Measurements from ENCODE around the gene YPEL1. TPM values are rescaled to one million over a fixed set of nuclear protein-coding genes. Genes with fewer than 3 reads are reported as not detected.

YPEL1 gene
- total and polyA plus RNA-seq, 10 of the 15 experiments (the other 5 are each of a cell fraction or from before 2014, with no cell fraction given), result 0.13 to 5.0 (median 1.6) TPM

GRCh38 chr22:21688706-21689381 is 46.8 kb downstream of the YPEL1 start:
- WGBS (ENCODE audit: insufficient coverage, insufficient replicate concordance, low lambda C conversion rate, missing lambda C conversion rate), result 28% methylated on average over 14 of the region's 20 CpGs
- Histone ChIP-seq H4K20me1 (ENCODE audit: control insufficient read depth, insufficient read depth) (no peaks in the 10 kb centered on the region), H3K9me3 (replicated peaks; ENCODE audit: control insufficient read depth, insufficient read depth, low read length) (no peaks in the 10 kb centered on the region), H3K27ac (ENCODE audit: control insufficient read depth, insufficient read depth) (0 out of 2 replicates have a peak overlapping the region, but pooled peaks have one; percentile 8), H3K9ac (ENCODE audit: control insufficient read depth, insufficient read depth, low read length) (no peak overlapping the region), H3K4me2 (ENCODE audit: control insufficient read depth, insufficient read depth) (no peak overlapping the region), H2AFZ (ENCODE audit: control insufficient read depth, low read depth, low read length) (no peak overlapping the region), H3K27me3 (replicated peaks in 1 of 2; ENCODE audit: control insufficient read depth in 2 of 2, insufficient read depth in 2 of 2, low read length in 1 of 2) (no peaks in the 10 kb centered on the region), H3K36me3 (ENCODE audit: control insufficient read depth in 2 of 2, insufficient read depth in 2 of 2, low read length in 1 of 2) (peaks cover 12 to 24% of the 10 kb centered on the region in 2 experiments; a peak in 3 of 4 replicates), H3K79me2 (ENCODE audit: control insufficient read depth, insufficient read depth, low read length) (no peaks in the 10 kb centered on the region), H3K4me3 (no peak overlapping the region), H3K4me1 (ENCODE audit: control insufficient read depth, insufficient read depth, low read length) (peaks cover 27% of the 10 kb centered on the region)
- ChIA-PET SMC1A (ENCODE audit: uncharacterized antibody, unreplicated experiment) (no interaction called here), RAD21 (ENCODE audit: unreplicated experiment) (no interaction called here), POLR2A (no interaction called here), CTCF (no interaction called here)
- FAIRE-seq (no peak), DNase-seq (ENCODE audit: low read depth, low spot score) (no peak), ATAC-seq (peak; percentile 64)
- intact Hi-C loops (cut with micrococcal nuclease; ENCODE audit: unreplicated experiment) (no loop called here), in situ Hi-C loops (cut with MboI) (no loop called here)
- 0 out of 2 replicates have a peak, but pooled peaks have one; percentile 14 for TF ChIP-seq JUNB (IDR thresholded peaks at IDR 0.05)
- peak in 1 of 2 experiments; percentile 12; a peak in 1 of 4 replicates for TF ChIP-seq BHLHE40 (IDR thresholded peaks at IDR 0.05; ENCODE audit: borderline replicate concordance in 1 of 2, low read depth in 2 of 2, low read length in 1 of 2)
- no peak for TF ChIP-seq SPI1 (IDR thresholded peaks at IDR 0.05; ENCODE audit: borderline replicate concordance, insufficient read depth, low read depth, low read length)
- BruUV-seq (replicated peaks), result no TSS peak

GRCh38 chr22:21688341-21688705 is 47.3 kb downstream of the YPEL1 start:
- Histone ChIP-seq H3K9me3 (replicated peaks; ENCODE audit: control insufficient read depth, insufficient read depth, low read length) (no peaks in the 10 kb centered on the region), H4K20me1 (ENCODE audit: control insufficient read depth, insufficient read depth) (no peaks in the 10 kb centered on the region), H3K27ac (ENCODE audit: control insufficient read depth, insufficient read depth) (0 out of 2 replicates have a peak overlapping the region, but pooled peaks have one; percentile 8), H3K9ac (ENCODE audit: control insufficient read depth, insufficient read depth, low read length) (no peak overlapping the region), H3K27me3 (replicated peaks in 1 of 2; ENCODE audit: control insufficient read depth in 2 of 2, insufficient read depth in 2 of 2, low read length in 1 of 2) (no peaks in the 10 kb centered on the region), H3K36me3 (ENCODE audit: control insufficient read depth in 2 of 2, insufficient read depth in 2 of 2, low read length in 1 of 2) (peaks cover 13 to 22% of the 10 kb centered on the region in 2 experiments; a peak in 3 of 4 replicates), H3K4me3 (no peak overlapping the region), H2AFZ (ENCODE audit: control insufficient read depth, low read depth, low read length) (no peak overlapping the region), H3K4me2 (ENCODE audit: control insufficient read depth, insufficient read depth) (no peak overlapping the region), H3K79me2 (ENCODE audit: control insufficient read depth, insufficient read depth, low read length) (no peaks in the 10 kb centered on the region), H3K4me1 (ENCODE audit: control insufficient read depth, insufficient read depth, low read length) (peaks cover 27% of the 10 kb centered on the region)
- intact Hi-C loops (cut with micrococcal nuclease; ENCODE audit: unreplicated experiment), result no loop called here
- FAIRE-seq (no peak), ATAC-seq (peak; percentile 21; the same call in 1 of the 3 replicates), DNase-seq (ENCODE audit: low read depth, low spot score) (no peak)
- no TSS peak for BruUV-seq (replicated peaks)
- ChIA-PET POLR2A (no interaction called here), SMC1A (ENCODE audit: uncharacterized antibody, unreplicated experiment) (no interaction called here), RAD21 (ENCODE audit: unreplicated experiment) (no interaction called here), CTCF (no interaction called here)
- in situ Hi-C loops (cut with MboI), result no loop called here
- WGBS (ENCODE audit: insufficient coverage, insufficient replicate concordance, low lambda C conversion rate, missing lambda C conversion rate), result 45% methylated on average over 6 of the region's 6 CpGs
- TF ChIP-seq HDGF (IDR thresholded peaks at IDR 0.05) (no peak), ZBTB40 (IDR thresholded peaks at IDR 0.05; ENCODE audit: borderline replicate concordance) (no peak), RFX5 (IDR thresholded peaks at IDR 0.05; ENCODE audit: low read depth, low read length) (no peak), EED (IDR thresholded peaks at IDR 0.05; ENCODE audit: low read depth) (no peak), BCLAF1 (IDR thresholded peaks at IDR 0.05) (no peak), BCL11A (IDR thresholded peaks at IDR 0.05; ENCODE audit: low read depth, low read length) (no peak), CBFB (IDR thresholded peaks at IDR 0.05; ENCODE audit: low read depth) (no peak), NR2C1 (IDR thresholded peaks at IDR 0.05) (no peak)

Measured in GM12878 (cell line).